Retina (tissue), 1 donor: ENCODE results near the gene TRAF2.
A peak's percentile ranks its signal among the peaks of the same experiment; 100 is the strongest.
"Not testable (repeated sequence)": the region's sequence is repeated elsewhere in the genome, so short reads cannot be mapped to it uniquely, and the experiment has no call there.

ENCODE experiments used
- DNase-seq: peaks from one replicate; pipeline ENCODE4 v3.0.0-alpha.2; 2016

The TRAF2 gene

GRCh38 chr9:136885950-136886578 lies at the start of gene TRAF2:
TSS of gene TRAF2 (plus strand) at chr9:136886516. CDS start at chr9:136898741, 12,225 bp downstream.
- peak; percentile 100 for DNase-seq

- DNase-seq: no peak
Observed at GRCh38 chr9:136837146-136837855, 49.0 kb upstream of the TRAF2 start.

- DNase-seq: not testable (repeated sequence)
Observed at GRCh38 chr9:136837856-136838277, 48.4 kb upstream of the TRAF2 start.

GRCh38 chr9:136838314-136839228 lies 47.7 kb upstream of the TRAF2 start:
- no peak for DNase-seq

GRCh38 chr9:136839229-136840139 lies 46.8 kb upstream of the TRAF2 start:
- peak; percentile 22 for DNase-seq

GRCh38 chr9:136840140-136840876 lies 46.0 kb upstream of the TRAF2 start:
- no peak for DNase-seq

GRCh38 chr9:136840877-136841645 lies 45.3 kb upstream of the TRAF2 start:
- DNase-seq: peak; percentile 70

GRCh38 chr9:136841646-136842379 lies 44.5 kb upstream of the TRAF2 start:
- DNase-seq: not testable (repeated sequence)

- DNase-seq: peak; percentile 91
Observed at GRCh38 chr9:136842380-136842948, 43.9 kb upstream of the TRAF2 start, which contains the start of gene AJM1. TSS of gene AJM1 (plus strand) at chr9:136842478. CDS start at chr9:136844415, 1,937 bp downstream.

- peak; percentile 34 for DNase-seq
Observed at GRCh38 chr9:136843159-136843800, 43.0 kb upstream of the TRAF2 start.

GRCh38 chr9:136843801-136844740 lies 42.2 kb upstream of the TRAF2 start:
- peak; percentile 72 for DNase-seq

- no peak for DNase-seq
Observed at GRCh38 chr9:136844761-136845464, 41.4 kb upstream of the TRAF2 start.

- DNase-seq: peak; percentile 48
Observed at GRCh38 chr9:136845465-136846260, 40.7 kb upstream of the TRAF2 start.

GRCh38 chr9:136846376-136847087 lies 39.8 kb upstream of the TRAF2 start:
- peak; percentile 39 for DNase-seq

- peak; percentile 36 for DNase-seq
Observed at GRCh38 chr9:136847088-136847825, 39.1 kb upstream of the TRAF2 start.
